K562 (cell line): ENCODE results near the gene ZNHIT2. TPM values are rescaled to one million over a fixed set of nuclear protein-coding genes. Genes with fewer than 3 reads are reported as not detected.

Source experiments
- ARID4B ChIP-seq: sonication (generic); formaldehyde crosslinking; IDR thresholded peaks from 2 replicates; pipeline ENCODE4 v1.8.0; 2022; ENCODE audit warnings: mild to moderate bottlenecking, missing genetic modification reagents
- NELFE ChIP-seq: IDR thresholded peaks from 2 replicates; pipeline ENCODE4 v1.6.1; 2011; ENCODE audit warnings: mild to moderate bottlenecking; ENCODE audit not compliant: insufficient read depth, insufficient read length
- PML ChIP-seq: IDR thresholded peaks from 2 replicates; pipeline ENCODE4 v1.6.1; 2012; ENCODE audit warnings: low read length, inconsistent platforms
- SMC3 ChIP-seq: conservative IDR thresholded peaks from 2 replicates; pipeline ENCODE4 v1.6.1; 2011; ENCODE audit warnings: low read depth, low read length, improper control_type of control experiment; ENCODE audit not compliant: insufficient read depth
- SNAPC5 ChIP-seq: fragments of 250-450 bp; sonication (Bioruptor Pico); IDR thresholded peaks from 2 replicates; pipeline ENCODE4 v1.8.0; 2021; ENCODE audit warnings: moderate library complexity, mild to moderate bottlenecking, inconsistent platforms
- SP2 ChIP-seq: IDR thresholded peaks from 2 replicates; pipeline ENCODE4 v1.6.1; 2011; ENCODE audit warnings: mild to moderate bottlenecking, low read depth, low read length, moderate library complexity; ENCODE audit not compliant: poor library complexity, severe bottlenecking; ENCODE audit errors: extremely low read depth
- VEZF1 ChIP-seq: fragments of 200-800 bp; sonication (Bioruptor generic); IDR thresholded peaks from 2 replicates; pipeline ENCODE4 v1.6.1; 2017; ENCODE audit warnings: missing genetic modification characterization, missing compliant biosample characterization
- ZC3H4 ChIP-seq: sonication (generic); formaldehyde crosslinking; IDR thresholded peaks from 2 replicates; pipeline ENCODE4 v1.9.0; 2021; ENCODE audit warnings: missing genetic modification reagents, borderline replicate concordance
- ZKSCAN8 ChIP-seq: fragments of 200-800 bp; sonication (Bioruptor generic); IDR thresholded peaks from 2 replicates; pipeline ENCODE4 v1.6.1; 2016; ENCODE audit warnings: missing genetic modification characterization, missing compliant biosample characterization
- ZNF324 ChIP-seq: fragments of 250-450 bp; sonication (Bioruptor Pico); IDR thresholded peaks from 2 replicates; pipeline ENCODE4 v1.4.0; 2020; ENCODE audit warnings: mild to moderate bottlenecking
- ZNF398 ChIP-seq: fragments of 250-450 bp; sonication (Bioruptor Pico); IDR thresholded peaks from 2 replicates; pipeline ENCODE4 v1.8.0; 2021; ENCODE audit warnings: moderate library complexity, mild to moderate bottlenecking, inconsistent platforms
- ZNF41 ChIP-seq: fragments of 250-450 bp; sonication (Bioruptor Pico); conservative IDR thresholded peaks from 2 replicates; pipeline ENCODE4 v1.4.0; 2020; ENCODE audit warnings: mild to moderate bottlenecking
- ZNF592 ChIP-seq: fragments of 450-650 bp; IDR thresholded peaks from 2 replicates; pipeline ENCODE4 v1.6.1; 2017; ENCODE audit warnings: antibody characterized with exemption, mild to moderate bottlenecking
- polyA plus RNA-seq, 8 experiments: library from polyadenylated mRNA; depleted of rRNA in 4 of 8; stranded (reverse) in 5 of 8; unstranded in 3 of 8; fragments of >200 nt; fragmentation: Nextera tagmentation in 2 of 8; fragmentation: Illumina TruSeq in 1 of 8; extraction: Ambion mirVana in 2 of 8; extraction: Trizol in 1 of 8; gene quantifications; 2 replicates each; pipeline versions ENCODE4 v1.2.1 to v1.2.3, GENCODE V29; 2011 to 2014; ENCODE audit warnings: inconsistent platforms in 1 of 8, missing spikeins in 1 of 8
- total RNA-seq, 7 experiments: library from RNA; depleted of rRNA in 6 of 7; stranded (reverse); fragments of >200 nt in 6 of 7; fragmentation: Illumina TruSeq in 2 of 7; extraction: Trizol in 2 of 7; gene quantifications; 2 replicates each; pipeline versions ENCODE4 v1.2.1 to v1.2.3, GENCODE V29; 2011 to 2021; ENCODE audit warnings: low replicate concordance in 1 of 7

Gene ZNHIT2
- total and polyA plus RNA-seq, 9 of the 15 experiments (the other 6 are each of a cell fraction or from before 2014, with no cell fraction given): 0.08 to 39.0 (median 2.5) TPM

- TF ChIP-seq ZNF592 (peak; percentile 62; the same call in 1 of the 2 replicates), ZNF398 (CRISPR knock-in tag) (no peak), ZNF324 (CRISPR knock-in tag) (no peak), VEZF1 (peak; percentile 75), ARID4B (peak; percentile 26), PML (no peak), SP2 (no peak), SMC3 (peak; percentile 37; the same call in 1 of the 2 replicates), SNAPC5 (CRISPR knock-in tag) (no peak), NELFE (no peak), ZC3H4 (no peak), ZNF41 (no peak), ZKSCAN8 (CRISPR knock-in tag) (no peak)
Observed at GRCh38 chr11:65112546-65113360, 4.7 kb downstream of the ZNHIT2 start (continued).
